HG03025 (cell line): ENCODE data around the gene VGLL3.

ENCODE experiments used
- ATAC-seq: cut with Tn5 transposase; IDR thresholded peaks from one replicate; pipeline ENCODE4 v1.9.1; 2021; ENCODE audit warnings: mild to moderate bottlenecking, moderate library complexity; ENCODE audit not compliant: unreplicated experiment, low FRiP score

VGLL3 gene

DNA sequence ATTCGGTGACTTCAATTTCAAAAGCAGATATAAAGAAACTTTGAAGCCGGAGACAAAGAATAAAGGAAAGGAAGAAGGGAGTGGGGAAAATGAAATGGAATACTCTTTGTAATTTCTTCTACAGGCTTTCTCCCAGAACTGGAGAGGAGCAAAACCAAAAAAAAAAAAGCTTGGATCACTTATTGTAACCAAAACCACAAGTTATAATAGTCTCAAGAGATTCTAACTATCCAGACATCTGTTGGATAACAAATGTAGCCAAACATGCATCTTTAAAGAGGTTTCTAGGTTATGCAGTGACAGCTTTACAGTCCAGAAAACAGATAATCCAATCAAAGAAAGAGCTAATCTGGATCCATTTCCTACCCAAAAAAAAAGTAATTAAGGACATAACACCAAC, 36.2 kb downstream of the VGLL3 start:
- ATAC-seq, result no peak

DNA sequence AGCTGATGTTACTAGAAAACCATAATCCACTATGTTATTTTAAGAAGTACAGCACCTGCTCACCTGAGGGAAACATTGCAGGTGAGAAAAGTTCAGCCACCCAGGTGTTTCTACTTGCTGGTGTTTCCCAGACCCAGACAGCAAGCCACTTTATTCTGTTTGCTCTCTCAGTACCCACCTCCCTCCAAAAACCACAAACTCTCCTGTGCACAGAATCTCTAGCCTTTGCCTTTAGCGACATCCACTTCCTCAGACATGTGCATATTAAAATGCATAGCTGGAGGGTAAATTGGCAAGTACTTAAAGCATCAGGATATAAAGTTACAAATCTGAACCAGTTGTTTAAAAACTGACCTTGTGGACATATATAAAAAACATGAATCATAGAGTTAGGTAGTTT, 36.7 kb downstream of the VGLL3 start:
- no peak for ATAC-seq

- ATAC-seq, result no peak
These were observed 39.6 kb downstream of the VGLL3 start for GRCh38 chr3:86951322-86951721.

GRCh38 chr3:86950717-86951116, 40.2 kb downstream of the VGLL3 start:
- no peak for ATAC-seq

- ATAC-seq, result no peak
These were observed 41.1 kb downstream of the VGLL3 start for GRCh38 chr3:86949850-86950249.

GRCh38 chr3:86948822-86949221, 42.1 kb downstream of the VGLL3 start:
- no peak for ATAC-seq

DNA sequence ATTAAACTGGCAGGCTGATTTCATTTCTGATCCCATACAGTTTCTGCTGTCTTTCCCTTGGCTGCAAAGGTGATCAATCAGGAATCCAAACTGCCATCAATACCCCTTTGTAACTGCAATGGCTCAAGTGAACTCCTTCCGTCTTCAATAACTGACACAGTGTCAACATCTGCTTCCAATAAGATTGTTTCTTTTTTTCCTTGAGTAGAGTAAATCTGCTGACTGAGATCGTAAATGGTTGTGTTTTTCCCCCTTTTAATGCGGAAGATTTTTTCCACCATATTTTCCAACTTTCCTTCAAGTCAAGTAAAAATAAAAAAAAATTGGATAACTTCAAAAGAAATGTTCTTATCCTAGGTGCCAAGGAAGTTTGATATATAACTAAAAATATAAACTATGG, 48.7 kb downstream of the VGLL3 start:
- no peak for ATAC-seq

DNA sequence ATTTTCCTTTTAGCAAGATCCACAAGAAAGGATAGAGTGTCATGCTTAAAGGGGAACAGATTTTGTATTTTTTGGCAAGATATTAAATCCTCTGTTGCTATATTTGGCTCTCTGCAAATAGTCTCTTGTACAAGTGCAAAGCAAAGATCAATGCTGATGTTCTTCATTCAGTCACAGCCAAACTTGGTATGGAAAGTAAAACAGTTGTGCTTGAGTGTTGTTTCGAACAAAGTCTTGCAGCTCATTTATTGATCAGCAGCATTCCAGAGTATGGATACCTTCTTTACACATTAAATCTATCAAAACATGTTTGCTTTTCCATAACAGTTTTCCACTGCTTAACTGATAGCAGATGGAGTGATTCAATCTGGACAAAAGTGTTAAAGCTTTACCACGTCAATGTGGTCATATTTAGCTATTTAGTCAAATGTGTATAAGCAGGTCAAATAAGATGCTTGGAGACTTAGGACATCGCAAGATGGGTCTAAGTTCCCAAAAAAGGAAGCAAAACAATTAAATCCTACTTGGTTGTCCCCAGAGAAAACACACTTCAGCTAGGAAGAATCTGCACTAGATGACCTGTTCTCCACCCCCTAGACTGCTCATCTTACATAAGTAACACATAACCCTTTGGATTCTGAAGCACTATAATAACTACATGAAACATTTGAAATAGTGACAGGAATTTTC, 52.4 kb downstream of the VGLL3 start:
- no peak for ATAC-seq

DNA sequence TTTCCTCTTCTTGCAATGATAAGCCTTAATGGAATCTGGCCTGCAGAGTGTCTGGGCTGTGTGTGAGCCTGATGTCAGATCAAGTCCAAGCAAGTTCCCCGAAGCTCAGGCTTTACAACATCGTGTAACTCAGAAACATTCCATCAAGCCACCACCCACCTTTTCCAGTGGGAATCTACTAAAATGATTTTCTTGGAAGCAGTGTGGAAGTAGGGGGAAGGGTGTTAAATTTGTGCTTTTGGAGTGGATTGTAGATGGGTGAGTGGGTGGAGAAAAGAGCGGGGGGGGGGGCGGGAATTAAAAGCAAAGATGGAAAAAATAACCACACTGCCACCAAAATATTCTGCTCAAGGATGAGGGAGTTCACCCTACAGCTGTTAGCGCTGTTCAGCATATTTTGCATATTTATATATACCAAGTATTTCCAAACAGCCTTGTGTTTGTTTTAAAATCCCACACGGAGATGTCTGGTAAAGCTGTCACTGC, 53.6 kb downstream of the VGLL3 start:
- ATAC-seq, result no peak

GRCh38 chr3:86934851-86935250, 56.1 kb downstream of the VGLL3 start:
- ATAC-seq, result no peak

DNA sequence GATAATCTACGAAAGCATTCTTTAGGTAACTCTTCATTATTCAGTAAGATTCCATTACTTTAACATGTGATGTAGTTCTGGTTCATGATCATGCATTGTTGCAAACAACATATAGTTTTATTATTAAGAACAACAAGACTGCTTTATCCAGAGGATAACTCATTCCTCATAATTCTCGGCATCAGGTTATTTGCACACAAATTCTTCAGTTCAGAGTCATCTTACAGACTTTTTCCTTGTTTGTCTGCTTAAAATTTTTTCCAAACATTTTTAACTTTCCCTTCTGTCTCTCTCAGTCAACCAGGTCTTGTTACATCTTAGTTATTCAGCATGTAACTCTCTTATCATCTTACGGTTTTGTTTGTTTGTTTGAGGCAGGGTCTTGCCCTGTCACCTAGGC, 60.1 kb downstream of the VGLL3 start:
- ATAC-seq, result no peak

DNA sequence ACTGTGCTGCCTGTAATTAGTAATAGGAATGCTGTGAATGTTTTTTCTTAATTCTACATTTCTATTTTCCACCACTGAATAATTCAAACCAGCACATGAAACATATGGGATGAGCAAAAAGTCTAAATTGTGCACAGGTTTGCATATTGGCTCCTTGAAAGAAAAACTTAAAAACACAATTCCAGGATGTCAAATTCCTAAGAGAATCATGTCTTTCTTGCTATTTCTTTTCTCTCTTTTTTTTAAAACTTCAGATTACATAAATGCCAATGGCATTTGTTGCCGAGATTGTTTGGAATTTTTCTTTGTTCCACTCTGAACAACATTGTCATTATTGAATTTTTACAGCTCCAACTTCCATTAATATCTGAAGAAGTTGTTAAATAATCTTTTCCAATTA, 60.8 kb downstream of the VGLL3 start:
- no peak for ATAC-seq

DNA sequence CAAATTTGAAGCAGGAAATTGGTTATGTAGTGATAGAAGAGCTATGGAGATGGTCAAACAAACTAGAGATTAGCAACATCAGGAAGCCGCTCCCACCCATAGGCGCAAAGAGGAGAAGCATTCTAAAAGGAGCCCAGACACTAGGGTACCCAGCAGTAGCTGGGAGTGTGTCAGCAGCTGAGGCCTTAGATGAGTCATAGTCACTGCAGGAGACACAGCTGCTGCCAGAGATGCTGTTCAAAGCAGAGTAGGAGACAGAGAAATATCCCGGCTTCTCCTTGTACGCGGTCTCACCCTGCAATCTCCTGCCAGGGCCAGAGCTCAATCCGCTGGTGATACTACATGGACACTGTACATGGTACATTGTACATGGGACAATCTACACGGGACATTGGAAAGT, 61.9 kb downstream of the VGLL3 start:
- ATAC-seq, result no peak

DNA sequence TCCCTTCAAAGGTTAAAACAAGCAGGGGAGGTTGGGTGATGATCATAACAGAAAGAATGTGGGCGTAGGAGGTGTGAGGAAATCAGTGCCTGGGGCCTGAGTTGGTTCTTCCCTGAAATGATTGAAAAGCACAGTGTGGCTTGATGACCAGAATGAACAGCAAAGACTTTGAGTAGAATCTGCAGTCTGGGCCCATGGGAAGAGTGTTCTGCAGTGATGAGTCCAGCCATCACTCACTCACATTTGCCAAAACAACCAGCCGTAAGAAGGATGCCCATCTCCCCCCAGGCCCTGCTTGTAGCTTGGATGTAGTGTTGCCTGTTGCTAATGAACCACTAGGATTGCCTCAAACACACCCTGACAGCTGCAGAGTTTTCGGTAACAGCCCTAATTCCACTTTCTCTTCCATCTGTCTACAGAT, 67.9 kb downstream of the VGLL3 start:
- no peak for ATAC-seq

GRCh38 chr3:86921971-86922680, 68.8 kb downstream of the VGLL3 start:
- no peak for ATAC-seq

DNA sequence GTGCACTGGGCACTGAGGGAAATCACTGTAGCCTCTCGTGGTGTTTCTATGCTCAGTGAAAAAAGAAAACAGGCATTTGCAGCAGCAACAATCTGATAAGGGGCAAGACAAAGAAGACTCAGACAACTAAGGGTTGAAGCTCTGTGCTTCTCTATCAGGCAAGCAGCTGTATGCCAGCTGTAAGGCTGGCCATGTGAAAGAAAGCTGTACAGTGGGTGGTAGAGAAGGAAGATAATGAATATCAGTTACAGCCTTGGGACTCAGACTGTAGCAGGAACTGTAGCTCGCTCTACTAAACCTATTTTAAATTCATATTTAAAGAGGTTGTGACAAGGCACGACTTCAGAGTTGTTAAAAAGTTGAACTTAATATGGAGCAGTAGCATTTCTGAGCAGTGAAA, 76.3 kb downstream of the VGLL3 start:
- ATAC-seq, result no peak

DNA sequence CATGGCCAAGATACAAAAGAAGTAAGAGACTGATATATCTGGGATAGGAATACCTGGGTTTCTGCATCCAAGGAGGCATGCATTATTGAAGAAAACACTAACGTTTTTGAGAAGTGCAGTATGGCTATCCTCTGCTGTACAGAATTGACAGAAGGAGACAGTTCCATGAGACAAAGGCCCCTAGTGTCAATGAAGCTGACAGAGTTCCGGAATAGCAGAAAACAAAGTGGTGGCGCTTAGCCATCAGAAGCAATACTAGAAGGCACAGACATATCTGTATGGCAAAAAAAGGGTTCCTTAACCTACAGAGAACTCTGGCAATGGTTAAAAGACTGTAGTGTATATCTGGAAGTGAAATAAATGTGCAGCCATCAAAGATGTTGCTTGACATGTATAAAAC, 77.8 kb downstream of the VGLL3 start:
- no peak for ATAC-seq

DNA sequence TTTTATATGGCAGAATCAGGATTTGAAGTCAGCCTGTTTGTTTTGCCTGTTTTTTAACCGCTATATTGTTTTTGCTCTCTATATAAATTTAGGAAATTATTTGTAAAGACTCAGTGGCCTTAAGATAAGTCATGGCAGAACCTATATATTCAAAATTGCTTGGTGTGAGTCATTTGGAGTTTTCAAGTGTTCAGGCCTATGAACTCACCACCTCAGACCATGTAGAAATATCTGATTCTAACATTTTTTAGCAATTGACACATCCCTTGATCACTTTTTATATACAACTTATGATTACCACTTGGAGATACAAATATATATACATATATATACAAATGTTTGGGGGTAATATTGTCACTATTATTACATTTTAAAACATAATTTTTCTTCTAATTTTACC, 95.7 kb downstream of the VGLL3 start:
- ATAC-seq, result no peak

DNA sequence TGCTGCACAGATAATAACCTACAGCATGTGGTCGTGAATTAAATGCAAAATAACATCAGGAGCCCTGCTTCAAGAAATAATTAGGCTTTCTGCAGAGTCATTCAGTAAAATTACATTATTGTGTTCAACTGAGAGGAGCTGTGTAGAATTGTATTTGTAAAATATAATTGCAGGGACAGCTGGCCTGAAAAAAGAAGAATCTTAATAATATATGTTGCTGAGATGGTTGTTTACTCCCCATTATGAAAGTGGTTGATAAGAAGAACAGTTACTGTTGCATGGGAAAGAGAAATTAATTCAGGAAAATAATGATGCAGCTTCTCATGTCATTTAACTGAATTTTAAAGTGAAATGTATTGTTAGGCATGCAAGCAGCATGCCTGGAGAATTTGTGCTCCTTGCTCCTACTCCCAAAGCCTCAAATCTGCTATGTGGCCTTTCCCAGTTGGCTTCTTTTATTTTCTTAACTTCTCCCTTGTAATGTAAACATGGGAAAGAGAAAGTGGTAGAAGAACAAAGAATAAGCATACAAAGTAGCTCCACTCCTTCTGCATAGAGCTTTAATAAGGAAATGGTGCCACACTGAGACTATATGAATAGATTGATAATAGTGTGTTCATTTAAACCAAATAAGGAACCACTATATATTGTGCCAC, 100.1 kb downstream of the VGLL3 start:
- no peak for ATAC-seq
